ENCODE measurements around the gene EBP.

Gene EBP

DNA sequence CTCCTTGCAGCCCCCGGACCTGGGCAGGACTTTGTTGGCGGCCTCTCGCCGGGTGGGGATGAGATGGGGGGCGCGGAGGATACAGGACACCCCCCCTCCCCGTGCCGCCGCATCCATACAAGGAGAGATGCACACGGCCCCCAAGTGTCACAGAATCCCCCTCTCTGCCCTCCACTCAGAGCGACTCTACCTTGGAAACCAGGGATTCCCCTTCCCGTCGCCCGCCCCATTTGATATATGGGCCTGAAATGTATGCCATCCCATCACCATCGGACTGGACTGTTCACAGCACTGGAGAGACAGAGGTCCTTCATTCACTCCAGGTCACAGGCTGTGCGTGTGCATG, 12.4 kb upstream of the EBP start:
- Histone ChIP-seq H3K9me3 (ENCODE audit: control insufficient read depth in 2 of 2, low read length in 2 of 2) (no peaks in the 10 kb centered on the region), H3K9ac (ENCODE audit: low read depth in 1 of 2, low read length in 2 of 2) (peak overlapping the region; percentile 70 to 76), H3K4me3 (ENCODE audit: low read length in 2 of 2) (peak overlapping the region; percentile 73 to 75), H3K4me1 (ENCODE audit: control insufficient read depth in 2 of 2, insufficient read depth in 2 of 2, low read length in 2 of 2) (peaks cover 0 to 4% of the 10 kb centered on the region in 2 donors), H3K27ac (ENCODE audit: low read depth in 2 of 2, low read length in 2 of 2) (peak overlapping the region in 1 of 2 donors; percentile 72), H3K36me3 (ENCODE audit: control insufficient read depth in 2 of 2, insufficient read depth in 2 of 2, low read length in 2 of 2) (no peaks in the 10 kb centered on the region), H3K27me3 (ENCODE audit: control insufficient read depth in 2 of 2, insufficient read depth in 2 of 2, low read length in 2 of 2) (peaks cover 0 to 3% of the 10 kb centered on the region in 2 donors)

DNA sequence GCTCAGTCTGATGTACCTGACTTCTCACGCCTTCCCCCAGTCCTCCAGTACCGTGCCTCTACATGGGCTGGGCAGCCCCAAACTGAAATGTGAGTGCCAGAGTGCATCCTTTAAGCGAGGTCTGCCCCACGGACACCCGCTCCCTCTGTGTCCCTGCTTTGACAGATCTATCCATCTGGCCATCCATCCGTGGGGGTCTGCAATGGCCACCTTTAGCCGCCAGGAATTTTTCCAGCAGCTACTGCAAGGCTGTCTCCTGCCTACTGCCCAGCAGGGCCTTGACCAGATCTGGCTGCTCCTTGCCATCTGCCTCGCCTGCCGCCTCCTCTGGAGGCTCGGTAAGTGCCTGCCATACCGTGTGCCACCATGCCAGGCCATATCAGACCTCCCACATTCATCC, 12.0 kb upstream of the EBP start:
- H3K27ac ChIP-seq (ENCODE audit: low read depth in 2 of 2, low read length in 2 of 2), result no peak overlapping the region
- H3K9me3 ChIP-seq (ENCODE audit: control insufficient read depth in 2 of 2, low read length in 2 of 2), result no peaks in the 10 kb centered on the region
- H3K27me3 ChIP-seq (ENCODE audit: control insufficient read depth in 2 of 2, insufficient read depth in 2 of 2, low read length in 2 of 2), result peaks cover 0 to 3% of the 10 kb centered on the region in 2 donors
- H3K9ac ChIP-seq (ENCODE audit: low read depth in 1 of 2, low read length in 2 of 2), result peak overlapping the region; percentile 70 to 76
- peak overlapping the region; percentile 73 to 75 for H3K4me3 ChIP-seq (ENCODE audit: low read length in 2 of 2)
- H3K36me3 ChIP-seq (ENCODE audit: control insufficient read depth in 2 of 2, insufficient read depth in 2 of 2, low read length in 2 of 2), result no peaks in the 10 kb centered on the region
- peaks cover 0 to 4% of the 10 kb centered on the region in 2 donors for H3K4me1 ChIP-seq (ENCODE audit: control insufficient read depth in 2 of 2, insufficient read depth in 2 of 2, low read length in 2 of 2)

DNA sequence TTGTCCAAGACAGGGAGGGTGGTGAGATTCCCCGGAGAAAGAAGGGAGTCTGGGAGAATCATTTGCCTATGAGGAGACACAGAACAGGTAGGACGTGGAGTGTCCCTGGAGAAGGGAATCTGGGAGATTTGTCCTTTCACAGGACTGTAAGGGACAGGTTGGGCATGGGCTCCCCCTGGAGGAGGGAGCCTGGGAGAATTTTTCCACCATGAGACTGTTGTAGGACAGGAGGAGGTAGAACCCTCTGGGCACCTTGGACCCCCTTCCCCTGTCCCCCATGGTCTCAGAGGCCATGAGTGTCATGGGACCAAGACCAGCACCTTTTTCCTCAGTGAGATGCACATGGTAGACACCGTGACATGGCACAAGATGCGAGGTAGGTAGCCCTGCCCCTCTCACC, 10.0 kb upstream of the EBP start:
- no peaks in the 10 kb centered on the region for H3K36me3 ChIP-seq (ENCODE audit: control insufficient read depth in 2 of 2, insufficient read depth in 2 of 2, low read length in 2 of 2)
- no peaks in the 10 kb centered on the region for H3K9me3 ChIP-seq (ENCODE audit: control insufficient read depth in 2 of 2, low read length in 2 of 2)
- H3K4me1 ChIP-seq (ENCODE audit: control insufficient read depth in 2 of 2, insufficient read depth in 2 of 2, low read length in 2 of 2), result peaks cover 0 to 4% of the 10 kb centered on the region in 2 donors
- no peak overlapping the region for H3K27ac ChIP-seq (ENCODE audit: low read depth in 2 of 2, low read length in 2 of 2)
- peaks cover 0 to 3% of the 10 kb centered on the region in 2 donors for H3K27me3 ChIP-seq (ENCODE audit: control insufficient read depth in 2 of 2, insufficient read depth in 2 of 2, low read length in 2 of 2)
- no peak overlapping the region for H3K4me3 ChIP-seq (ENCODE audit: low read length in 2 of 2)
- no peak overlapping the region for H3K9ac ChIP-seq (ENCODE audit: low read depth in 1 of 2, low read length in 2 of 2)

DNA sequence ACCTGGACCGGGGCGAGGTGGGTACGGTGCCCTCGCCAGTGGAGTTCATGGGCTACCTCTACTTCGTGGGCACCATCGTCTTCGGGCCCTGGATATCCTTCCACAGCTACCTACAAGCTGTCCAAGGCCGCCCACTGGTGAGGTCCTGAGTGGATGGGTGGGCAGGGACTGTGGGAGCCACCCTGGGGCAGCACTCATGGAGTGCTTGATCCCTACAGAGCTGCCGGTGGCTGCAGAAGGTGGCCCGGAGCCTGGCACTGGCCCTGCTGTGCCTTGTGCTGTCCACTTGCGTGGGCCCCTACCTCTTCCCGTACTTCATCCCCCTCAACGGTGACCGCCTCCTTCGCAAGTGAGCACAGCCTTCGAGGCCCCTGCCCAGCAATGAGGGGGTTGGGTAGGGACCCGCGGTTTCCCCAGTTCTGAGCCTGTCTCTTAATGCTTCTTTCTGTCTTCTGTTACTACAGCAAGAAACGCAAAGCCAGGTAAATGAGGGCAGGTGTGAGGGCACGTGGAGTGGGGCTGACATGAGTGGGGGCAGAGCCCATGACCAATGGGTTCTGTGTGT, 9.2 kb upstream of the EBP start:
- no peaks in the 10 kb centered on the region for H3K36me3 ChIP-seq (ENCODE audit: control insufficient read depth in 2 of 2, insufficient read depth in 2 of 2, low read length in 2 of 2)
- H3K27ac ChIP-seq (ENCODE audit: low read depth in 2 of 2, low read length in 2 of 2), result no peak overlapping the region
- H3K9ac ChIP-seq (ENCODE audit: low read depth in 1 of 2, low read length in 2 of 2), result no peak overlapping the region
- peaks cover 0 to 3% of the 10 kb centered on the region in 2 donors for H3K27me3 ChIP-seq (ENCODE audit: control insufficient read depth in 2 of 2, insufficient read depth in 2 of 2, low read length in 2 of 2)
- H3K4me1 ChIP-seq (ENCODE audit: control insufficient read depth in 2 of 2, insufficient read depth in 2 of 2, low read length in 2 of 2), result peaks cover 0 to 4% of the 10 kb centered on the region in 2 donors
- no peak overlapping the region for H3K4me3 ChIP-seq (ENCODE audit: low read length in 2 of 2)
- H3K9me3 ChIP-seq (ENCODE audit: control insufficient read depth in 2 of 2, low read length in 2 of 2), result no peaks in the 10 kb centered on the region

DNA sequence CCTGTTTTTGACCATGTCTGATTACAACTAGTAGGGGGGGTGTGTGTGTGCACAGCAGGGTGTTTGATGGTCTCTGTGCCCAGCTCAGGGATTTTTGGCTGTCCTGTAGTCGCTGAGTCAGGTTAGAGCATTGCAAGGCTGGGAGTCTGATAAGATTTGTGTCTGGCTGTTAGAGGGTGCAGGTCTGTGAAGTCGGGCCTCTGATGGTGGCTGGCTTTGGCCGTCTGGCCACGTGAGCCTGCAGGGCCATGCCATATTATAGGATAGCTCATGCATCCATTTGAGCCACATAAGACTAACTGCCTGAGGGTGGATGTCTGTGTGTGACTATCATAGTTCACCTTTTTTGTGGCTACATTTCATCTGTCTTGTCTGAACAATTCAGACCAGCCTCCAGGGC, 7.9 kb upstream of the EBP start:
- Histone ChIP-seq H3K4me3 (ENCODE audit: low read length in 2 of 2) (no peak overlapping the region), H3K27ac (ENCODE audit: low read depth in 2 of 2, low read length in 2 of 2) (no peak overlapping the region), H3K9ac (ENCODE audit: low read depth in 1 of 2, low read length in 2 of 2) (no peak overlapping the region), H3K4me1 (ENCODE audit: control insufficient read depth in 2 of 2, insufficient read depth in 2 of 2, low read length in 2 of 2) (peaks cover 0 to 4% of the 10 kb centered on the region in 2 donors), H3K27me3 (ENCODE audit: control insufficient read depth in 2 of 2, insufficient read depth in 2 of 2, low read length in 2 of 2) (peaks cover 0 to 3% of the 10 kb centered on the region in 2 donors), H3K9me3 (ENCODE audit: control insufficient read depth in 2 of 2, low read length in 2 of 2) (no peaks in the 10 kb centered on the region), H3K36me3 (ENCODE audit: control insufficient read depth in 2 of 2, insufficient read depth in 2 of 2, low read length in 2 of 2) (no peaks in the 10 kb centered on the region)

DNA sequence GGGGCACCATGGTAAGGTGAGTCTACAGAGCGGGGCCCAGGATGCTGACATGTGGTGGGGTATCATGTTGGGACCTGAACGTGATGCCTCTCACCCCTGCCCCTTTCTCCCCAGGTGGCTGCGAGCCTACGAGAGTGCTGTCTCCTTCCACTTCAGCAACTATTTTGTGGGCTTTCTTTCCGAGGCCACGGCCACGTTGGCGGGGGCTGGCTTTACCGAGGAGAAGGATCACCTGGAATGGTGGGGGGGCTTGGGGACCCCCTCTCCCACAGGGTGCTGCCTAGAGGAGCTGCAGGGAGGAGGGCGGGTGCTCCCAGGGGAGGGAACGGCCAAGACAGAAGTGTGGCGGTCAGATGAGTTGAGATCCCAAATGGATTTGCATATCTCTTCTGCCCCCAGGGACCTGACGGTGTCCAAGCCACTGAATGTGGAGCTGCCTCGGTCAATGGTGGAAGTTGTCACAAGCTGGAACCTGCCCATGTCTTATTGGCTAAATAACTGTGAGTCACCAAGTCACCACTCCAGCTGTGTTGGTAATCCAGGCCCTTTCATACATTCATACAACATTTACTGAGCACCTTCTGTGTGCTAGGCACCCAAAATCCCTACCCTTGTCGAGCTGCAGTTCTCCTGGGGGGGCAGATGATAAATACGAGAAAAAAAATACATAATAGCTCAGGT, 7.3 kb upstream of the EBP start:
- H3K9me3 ChIP-seq (ENCODE audit: control insufficient read depth in 2 of 2, low read length in 2 of 2), result no peaks in the 10 kb centered on the region
- no peak overlapping the region for H3K27ac ChIP-seq (ENCODE audit: low read depth in 2 of 2, low read length in 2 of 2)
- peaks cover 0 to 3% of the 10 kb centered on the region in 2 donors for H3K27me3 ChIP-seq (ENCODE audit: control insufficient read depth in 2 of 2, insufficient read depth in 2 of 2, low read length in 2 of 2)
- H3K4me3 ChIP-seq (ENCODE audit: low read length in 2 of 2), result no peak overlapping the region
- H3K4me1 ChIP-seq (ENCODE audit: control insufficient read depth in 2 of 2, insufficient read depth in 2 of 2, low read length in 2 of 2), result peaks cover 0 to 4% of the 10 kb centered on the region in 2 donors
- no peak overlapping the region for H3K9ac ChIP-seq (ENCODE audit: low read depth in 1 of 2, low read length in 2 of 2)
- H3K36me3 ChIP-seq (ENCODE audit: control insufficient read depth in 2 of 2, insufficient read depth in 2 of 2, low read length in 2 of 2), result no peaks in the 10 kb centered on the region

DNA sequence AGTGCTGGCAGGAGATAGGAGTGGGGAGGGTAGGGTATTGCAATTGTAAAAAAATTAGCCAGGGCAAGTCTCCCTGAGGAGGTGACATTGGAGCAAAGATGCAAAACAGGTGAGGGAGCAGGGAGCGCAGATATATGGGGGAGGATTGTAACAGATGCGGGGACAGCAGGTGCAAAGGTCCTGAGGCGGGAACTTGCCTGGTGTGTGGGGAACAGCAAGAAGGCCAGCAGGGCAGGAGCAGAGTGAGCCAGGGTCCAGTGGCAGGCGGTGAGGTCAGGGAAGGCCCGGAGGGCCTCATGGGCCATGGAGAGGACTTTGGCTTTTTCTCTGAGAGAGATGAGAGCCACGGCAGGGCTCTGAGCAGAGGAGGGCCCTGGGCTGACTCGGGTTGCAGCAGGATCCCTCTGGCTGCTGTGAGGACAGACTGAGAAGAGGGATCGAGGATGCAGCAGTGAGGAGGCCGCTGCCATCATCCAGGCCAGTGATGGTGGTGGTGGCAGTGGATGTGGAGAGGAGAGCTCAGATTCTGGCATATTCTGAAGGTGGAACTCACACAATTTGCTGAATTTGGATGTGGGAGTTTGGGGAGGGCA, 6.6 kb upstream of the EBP start:
- no peak overlapping the region for H3K9ac ChIP-seq (ENCODE audit: low read depth in 1 of 2, low read length in 2 of 2)
- no peak overlapping the region for H3K27ac ChIP-seq (ENCODE audit: low read depth in 2 of 2, low read length in 2 of 2)
- peaks cover 0 to 3% of the 10 kb centered on the region in 2 donors for H3K27me3 ChIP-seq (ENCODE audit: control insufficient read depth in 2 of 2, insufficient read depth in 2 of 2, low read length in 2 of 2)
- no peak overlapping the region for H3K4me3 ChIP-seq (ENCODE audit: low read length in 2 of 2)
- no peaks in the 10 kb centered on the region for H3K9me3 ChIP-seq (ENCODE audit: control insufficient read depth in 2 of 2, low read length in 2 of 2)
- H3K36me3 ChIP-seq (ENCODE audit: control insufficient read depth in 2 of 2, insufficient read depth in 2 of 2, low read length in 2 of 2), result no peaks in the 10 kb centered on the region
- no peaks in the 10 kb centered on the region for H3K4me1 ChIP-seq (ENCODE audit: control insufficient read depth in 2 of 2, insufficient read depth in 2 of 2, low read length in 2 of 2)

DNA sequence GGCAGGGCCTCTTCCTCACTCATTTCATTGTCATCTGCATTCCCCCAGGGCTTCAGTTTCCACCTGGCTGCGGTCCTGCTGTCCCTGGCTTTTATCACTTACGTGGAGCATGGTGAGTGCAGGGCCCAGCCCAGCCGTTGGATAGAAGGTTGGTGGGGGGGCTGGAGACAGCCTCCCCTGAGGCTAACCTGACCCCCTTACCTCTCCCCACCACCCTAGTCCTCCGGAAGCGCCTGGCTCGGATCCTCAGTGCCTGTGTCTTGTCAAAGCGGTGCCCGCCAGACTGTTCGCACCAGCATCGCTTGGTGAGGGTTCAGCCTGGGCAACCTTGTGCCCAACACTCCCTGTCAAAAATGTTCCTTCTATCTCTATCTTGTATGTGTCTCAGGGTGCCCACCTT, 5.8 kb upstream of the EBP start:
- H3K4me3 ChIP-seq (ENCODE audit: low read length in 2 of 2), result no peak overlapping the region
- H3K4me1 ChIP-seq (ENCODE audit: control insufficient read depth in 2 of 2, insufficient read depth in 2 of 2, low read length in 2 of 2), result no peaks in the 10 kb centered on the region
- no peak overlapping the region for H3K27ac ChIP-seq (ENCODE audit: low read depth in 2 of 2, low read length in 2 of 2)
- no peaks in the 10 kb centered on the region for H3K36me3 ChIP-seq (ENCODE audit: control insufficient read depth in 2 of 2, insufficient read depth in 2 of 2, low read length in 2 of 2)
- H3K27me3 ChIP-seq (ENCODE audit: control insufficient read depth in 2 of 2, insufficient read depth in 2 of 2, low read length in 2 of 2), result peaks cover 0 to 3% of the 10 kb centered on the region in 2 donors
- no peak overlapping the region for H3K9ac ChIP-seq (ENCODE audit: low read depth in 1 of 2, low read length in 2 of 2)
- H3K9me3 ChIP-seq (ENCODE audit: control insufficient read depth in 2 of 2, low read length in 2 of 2), result no peaks in the 10 kb centered on the region

DNA sequence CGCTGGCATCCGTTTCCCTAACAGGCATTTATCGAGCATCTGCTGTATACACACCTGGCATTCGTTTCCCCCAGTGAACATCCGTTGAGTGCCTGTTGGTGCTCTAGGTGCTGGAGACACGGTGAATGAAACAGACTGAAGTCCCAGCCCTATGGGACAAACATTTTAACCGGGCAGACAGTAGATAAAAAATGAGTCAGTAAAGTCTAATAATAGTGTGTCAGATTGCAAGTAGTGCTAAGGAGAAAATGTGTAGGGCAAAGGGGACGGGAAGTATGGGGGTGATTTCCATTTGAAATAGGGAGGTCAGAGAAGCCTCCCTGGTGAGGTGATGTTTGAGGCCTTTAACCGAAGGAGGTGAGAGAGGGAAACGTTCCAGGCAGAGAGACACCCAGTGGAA, 5.3 kb upstream of the EBP start:
- Histone ChIP-seq H3K4me1 (ENCODE audit: control insufficient read depth in 2 of 2, insufficient read depth in 2 of 2, low read length in 2 of 2) (peaks cover 3 to 4% of the 10 kb centered on the region in 2 donors), H3K4me3 (ENCODE audit: low read length in 2 of 2) (no peak overlapping the region), H3K27ac (ENCODE audit: low read depth in 2 of 2, low read length in 2 of 2) (no peak overlapping the region), H3K9me3 (ENCODE audit: control insufficient read depth in 2 of 2, low read length in 2 of 2) (no peaks in the 10 kb centered on the region), H3K36me3 (ENCODE audit: control insufficient read depth in 2 of 2, insufficient read depth in 2 of 2, low read length in 2 of 2) (no peaks in the 10 kb centered on the region), H3K27me3 (ENCODE audit: control insufficient read depth in 2 of 2, insufficient read depth in 2 of 2, low read length in 2 of 2) (peaks cover 0 to 3% of the 10 kb centered on the region in 2 donors), H3K9ac (ENCODE audit: low read depth in 1 of 2, low read length in 2 of 2) (no peak overlapping the region)

DNA sequence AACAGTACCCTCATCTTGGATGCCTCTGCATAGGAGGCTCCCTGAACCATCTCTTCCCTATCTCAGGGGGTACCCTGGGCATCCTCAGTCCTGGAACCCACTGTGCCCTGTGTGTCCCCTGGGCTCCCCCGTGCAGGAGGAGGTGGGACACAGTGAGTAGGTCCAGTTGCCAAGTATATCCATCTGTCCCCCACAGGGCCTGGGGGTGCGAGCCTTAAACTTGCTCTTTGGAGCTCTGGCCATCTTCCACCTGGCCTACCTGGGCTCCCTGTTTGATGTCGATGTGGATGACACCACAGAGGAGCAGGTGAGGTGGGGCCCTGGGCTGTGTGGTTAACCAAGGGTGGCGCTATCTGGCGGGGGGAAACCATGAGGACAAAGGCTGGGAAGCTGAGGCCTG, 4.6 kb upstream of the EBP start:
- Histone ChIP-seq H3K27me3 (ENCODE audit: control insufficient read depth in 2 of 2, insufficient read depth in 2 of 2, low read length in 2 of 2) (peaks cover 0 to 3% of the 10 kb centered on the region in 2 donors), H3K4me1 (ENCODE audit: control insufficient read depth in 2 of 2, insufficient read depth in 2 of 2, low read length in 2 of 2) (peaks cover 3 to 4% of the 10 kb centered on the region in 2 donors), H3K4me3 (ENCODE audit: low read length in 2 of 2) (no peak overlapping the region), H3K9ac (ENCODE audit: low read depth in 1 of 2, low read length in 2 of 2) (no peak overlapping the region), H3K36me3 (ENCODE audit: control insufficient read depth in 2 of 2, insufficient read depth in 2 of 2, low read length in 2 of 2) (no peaks in the 10 kb centered on the region), H3K9me3 (ENCODE audit: control insufficient read depth in 2 of 2, low read length in 2 of 2) (no peaks in the 10 kb centered on the region), H3K27ac (ENCODE audit: low read depth in 2 of 2, low read length in 2 of 2) (no peak overlapping the region)

Measured in mucosa of rectum (tissue), 2 donors.